ENCODE results near the gene PXDN.

GRCh38 chr2:1705557-1706076, 38.7 kb downstream of the PXDN start:
- no peak for TF ChIP-seq ZNF274 (IDR thresholded peaks at IDR 0.05; ENCODE audit: low read depth, low read length)
- no peak for TF ChIP-seq YY1 (IDR thresholded peaks at IDR 0.05; ENCODE audit: insufficient read depth, insufficient read length)
- TF ChIP-seq SUZ12 (IDR thresholded peaks at IDR 0.05; ENCODE audit: extremely low read depth, insufficient read depth, insufficient read length): no peak

All from NT2/D1 (cell line).